ENCODE results near the gene SDCCAG8. TPM values are rescaled to one million over a fixed set of nuclear protein-coding genes. Genes with fewer than 3 reads are reported as not detected.
"Not testable (repeated sequence)": the region's sequence is repeated elsewhere in the genome, so short reads cannot be mapped to it uniquely, and the experiment has no call there.

SDCCAG8 gene
- 38.2 and 48.2 TPM in 2 replicates for total RNA-seq

- DNase-seq, result peak; percentile 100
Measured at GRCh38 chr1:243255791-243256512, at the start of gene SDCCAG8. Gene SDCCAG8, plus strand, starts transcription at chr1:243256041. Its CDS starts 133 bp downstream, at chr1:243256174.

GRCh38 chr1:243211984-243212383 is 43.9 kb upstream of the SDCCAG8 start:
- not testable (repeated sequence) for DNase-seq

- DNase-seq, result no peak
Measured at GRCh38 chr1:243213045-243213787, 42.6 kb upstream of the SDCCAG8 start.

- DNase-seq, result not testable (repeated sequence)
Measured at GRCh38 chr1:243215276-243215875, 40.5 kb upstream of the SDCCAG8 start.

- DNase-seq, result no peak
Measured at GRCh38 chr1:243216741-243217140, 39.1 kb upstream of the SDCCAG8 start.

GRCh38 chr1:243217349-243217748 is 38.5 kb upstream of the SDCCAG8 start:
- DNase-seq, result no peak

GRCh38 chr1:243218059-243218458 is 37.8 kb upstream of the SDCCAG8 start:
- no peak for DNase-seq

GRCh38 chr1:243227622-243228021 is 28.2 kb upstream of the SDCCAG8 start:
- DNase-seq, result no peak

GRCh38 chr1:243229526-243229925 is 26.3 kb upstream of the SDCCAG8 start:
- peak; percentile 38 for DNase-seq

- peak; percentile 27 for DNase-seq
Measured at GRCh38 chr1:243230914-243231313, 24.9 kb upstream of the SDCCAG8 start.

- DNase-seq, result peak; percentile 26
Measured at GRCh38 chr1:243233908-243234307, 21.9 kb upstream of the SDCCAG8 start.

- DNase-seq, result peak; percentile 57
Measured at GRCh38 chr1:243234978-243235647, 20.7 kb upstream of the SDCCAG8 start.

- DNase-seq, result peak; percentile 57
Measured at GRCh38 chr1:243236604-243237252, 19.1 kb upstream of the SDCCAG8 start.

GRCh38 chr1:243244432-243244841 is 11.4 kb upstream of the SDCCAG8 start:
- DNase-seq, result no peak

- DNase-seq, result peak; percentile 34
Measured at GRCh38 chr1:243246916-243247315, 8.9 kb upstream of the SDCCAG8 start.

GRCh38 chr1:243247901-243248300 is 7.9 kb upstream of the SDCCAG8 start:
- no peak for DNase-seq

- no peak for DNase-seq
Measured at GRCh38 chr1:243249214-243249613, 6.6 kb upstream of the SDCCAG8 start.

GRCh38 chr1:243250102-243250501 is 5.7 kb upstream of the SDCCAG8 start:
- no peak for DNase-seq

GRCh38 chr1:243251539-243251938 is 4.3 kb upstream of the SDCCAG8 start:
- DNase-seq, result no peak

GRCh38 chr1:243253211-243253925 is 2.5 kb upstream of the SDCCAG8 start:
- DNase-seq, result peak; percentile 34

GRCh38 chr1:243253926-243254232 is 2.0 kb upstream of the SDCCAG8 start:
- DNase-seq, result no peak

Data from dermis blood vessel endothelial cell (primary cell).